HG03439 (cell line): ENCODE data around the gene TARM1.

Experiments used
- ATAC-seq: cut with Tn5 transposase; IDR thresholded peaks from one replicate; pipeline ENCODE4 v1.9.1; 2021; ENCODE audit warnings: mild to moderate bottlenecking, moderate library complexity; ENCODE audit not compliant: unreplicated experiment

Gene TARM1

DNA sequence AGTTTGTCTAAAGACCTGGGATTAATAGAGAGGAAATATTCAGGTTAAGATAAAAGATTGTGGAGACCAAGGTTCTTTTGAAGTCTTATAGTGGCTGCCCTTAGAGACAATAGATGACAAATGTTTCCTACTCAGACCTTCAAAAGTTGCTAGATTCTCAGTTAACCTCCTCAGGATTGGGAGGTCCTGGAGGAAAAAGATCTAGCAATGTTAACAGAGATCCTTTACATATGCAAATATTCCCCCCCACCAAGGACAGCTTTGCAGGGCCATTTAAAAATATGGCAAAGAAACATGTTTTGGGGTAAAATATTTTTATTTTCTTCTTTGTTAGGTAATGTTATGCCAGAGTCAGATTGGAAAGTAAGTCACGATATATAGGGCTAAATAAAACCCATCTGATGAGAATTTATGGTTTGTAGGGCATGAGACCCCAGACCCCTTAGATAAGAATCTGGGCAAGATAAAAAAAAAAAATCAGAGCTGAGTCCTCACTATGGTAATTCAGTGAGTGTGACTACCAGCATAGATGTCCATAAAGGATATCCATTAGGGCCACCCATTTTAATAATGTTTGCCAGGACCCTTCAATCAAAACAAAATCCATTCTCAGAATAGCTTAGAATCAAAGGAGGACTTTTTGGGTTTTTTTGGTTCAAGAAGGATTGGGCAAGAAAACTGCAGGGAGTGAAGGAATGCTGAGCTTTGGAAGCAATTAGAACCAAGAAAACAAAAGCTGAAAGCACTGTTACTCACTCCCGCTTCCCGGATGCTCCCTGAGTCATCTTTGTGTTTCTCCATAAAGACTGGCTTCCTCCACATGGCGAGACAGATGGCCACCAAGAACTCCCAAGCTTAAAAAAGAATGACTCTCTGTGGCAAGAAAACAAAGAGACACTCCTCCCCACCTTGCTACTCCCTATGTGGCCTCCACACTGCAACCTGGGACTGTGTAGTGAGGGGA lies 45.7 kb downstream of the TARM1 start:
- no peak for ATAC-seq

DNA sequence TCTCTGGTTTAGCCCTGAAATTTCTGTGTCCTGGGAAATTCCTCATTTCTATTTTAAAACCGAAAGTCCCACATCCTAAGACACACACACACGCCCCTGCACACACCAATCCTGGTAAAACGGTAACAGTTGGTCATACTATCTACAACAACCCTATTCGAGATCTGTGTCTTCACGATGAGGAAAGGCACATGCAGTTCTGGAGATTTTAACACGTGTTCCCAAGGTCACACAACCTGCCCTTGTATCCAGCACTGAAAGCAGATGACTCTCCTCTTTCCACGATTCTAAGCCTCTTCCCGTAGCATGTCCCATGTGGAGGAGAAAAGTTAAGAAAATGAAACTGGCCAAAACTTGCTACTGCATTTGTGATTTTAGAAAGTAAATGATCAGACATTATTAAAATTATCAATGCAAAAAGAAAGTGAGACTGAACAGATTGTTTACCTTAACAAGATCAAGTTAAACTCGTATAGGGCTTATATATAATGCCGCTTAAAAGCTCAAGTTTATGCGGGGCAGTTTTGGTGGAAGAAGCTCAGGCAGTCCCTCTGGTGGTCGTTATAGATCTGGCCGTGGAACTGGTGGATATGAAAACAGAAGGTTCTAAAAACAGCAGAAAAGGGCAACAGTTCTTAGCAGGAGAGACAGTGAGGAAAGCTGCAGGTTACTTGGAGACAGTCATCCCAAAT lies 50.1 kb downstream of the TARM1 start:
- ATAC-seq, result no peak

DNA sequence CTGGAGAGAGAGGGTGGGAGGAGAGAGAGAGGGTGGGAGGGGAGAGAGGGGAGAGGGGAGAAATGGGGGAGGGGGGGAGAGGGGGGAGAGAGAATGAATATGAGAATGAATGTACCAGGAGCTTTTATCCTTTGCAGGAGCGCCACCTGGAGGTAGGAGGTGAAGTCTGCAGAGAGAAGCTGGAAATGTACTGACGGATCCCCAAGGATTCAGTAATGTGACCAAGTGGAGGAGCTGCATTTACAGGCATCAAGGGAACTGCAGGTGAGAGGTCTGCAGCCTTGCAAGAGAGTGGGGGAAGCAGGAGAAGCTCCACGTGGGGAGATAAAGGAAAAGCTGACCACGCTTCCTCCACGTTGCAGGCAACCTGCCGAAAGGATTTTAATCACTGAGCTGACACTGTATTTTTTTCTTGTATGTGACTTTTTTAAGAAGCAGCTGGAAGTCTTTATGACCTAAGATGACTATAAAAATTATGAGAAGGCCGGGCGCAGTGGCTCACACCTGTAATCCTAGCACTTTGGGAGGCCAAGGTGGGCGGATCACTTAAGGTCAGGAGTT lies 51.2 kb downstream of the TARM1 start:
- no peak for ATAC-seq

DNA sequence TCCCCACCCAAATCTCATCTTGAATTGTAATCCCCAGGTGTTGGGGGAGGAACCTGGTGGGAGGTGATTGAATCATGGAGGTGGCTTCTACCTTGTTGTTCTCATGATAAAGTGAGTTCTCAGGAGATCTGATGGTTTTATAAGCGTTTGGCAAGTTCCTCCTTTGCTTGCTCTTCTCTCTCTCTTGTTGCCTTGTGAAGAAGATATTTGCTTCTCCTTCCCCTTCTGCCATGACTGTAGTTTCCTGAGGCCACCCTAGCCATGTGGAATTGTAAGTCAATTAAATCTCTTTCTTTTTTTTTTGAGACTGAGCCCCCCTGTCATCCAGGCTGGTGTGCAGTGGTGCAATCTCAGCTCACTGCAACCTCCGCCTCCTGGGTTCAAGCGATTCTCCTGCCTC lies 51.9 kb downstream of the TARM1 start:
- no peak for ATAC-seq

DNA sequence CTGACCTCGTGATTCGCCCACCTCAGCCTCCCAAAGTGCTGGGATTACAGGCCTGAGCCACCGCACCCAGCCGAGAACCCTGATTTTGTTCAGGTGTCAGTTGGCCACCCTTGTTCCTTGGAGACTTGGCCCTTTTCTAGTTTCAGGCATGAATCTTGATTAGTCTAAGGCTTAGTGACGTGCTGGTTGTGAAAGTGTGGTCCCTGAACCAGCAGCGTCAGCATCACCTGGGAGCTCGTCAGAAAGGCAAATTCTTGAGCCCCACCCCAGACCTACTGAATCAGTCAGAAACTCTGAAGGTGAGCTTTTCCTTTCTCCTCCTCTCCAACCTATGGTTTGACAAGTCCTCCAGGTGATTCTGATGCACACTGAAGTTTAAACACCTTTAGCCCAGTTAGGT lies 54.5 kb downstream of the TARM1 start:
- ATAC-seq, result no peak

DNA sequence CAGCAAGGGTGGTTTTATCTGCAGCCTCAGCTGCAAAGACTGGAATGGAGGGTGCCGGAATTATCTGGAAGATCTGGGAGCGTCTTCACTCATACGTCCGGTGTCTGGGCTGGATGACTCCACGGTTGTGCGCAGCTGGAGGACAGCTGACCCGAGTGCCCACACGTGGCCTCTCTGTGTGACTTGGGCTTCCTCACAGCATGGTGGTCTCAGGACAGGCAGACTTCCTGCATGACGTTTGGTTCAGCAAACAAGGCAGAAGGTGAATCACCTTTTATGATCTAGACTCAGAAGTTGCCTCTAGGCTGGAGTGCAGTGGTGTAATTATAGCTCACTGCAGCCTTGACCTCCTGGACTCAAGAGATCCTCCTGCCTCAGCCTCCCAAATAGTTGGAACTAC lies 56.5 kb downstream of the TARM1 start:
- ATAC-seq, result no peak

DNA sequence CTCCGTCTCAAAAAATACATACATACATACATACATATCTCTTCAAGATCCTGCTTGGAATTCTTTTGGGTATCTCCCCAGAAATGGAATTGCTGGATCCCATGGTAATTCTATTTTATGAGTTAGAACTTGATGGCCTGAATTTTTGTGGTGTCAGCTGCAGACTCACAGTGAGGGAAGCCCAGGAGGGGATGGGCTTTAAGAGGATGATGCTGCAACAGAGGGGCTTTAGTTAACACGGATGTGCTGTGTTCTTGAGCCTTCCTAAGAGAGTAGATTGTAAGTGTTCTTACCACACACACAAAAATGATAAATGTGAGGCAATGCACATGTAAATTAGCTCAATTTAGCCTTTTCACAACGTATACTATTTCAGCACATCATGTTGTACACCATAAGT lies 58.0 kb downstream of the TARM1 start:
- ATAC-seq, result no peak

DNA sequence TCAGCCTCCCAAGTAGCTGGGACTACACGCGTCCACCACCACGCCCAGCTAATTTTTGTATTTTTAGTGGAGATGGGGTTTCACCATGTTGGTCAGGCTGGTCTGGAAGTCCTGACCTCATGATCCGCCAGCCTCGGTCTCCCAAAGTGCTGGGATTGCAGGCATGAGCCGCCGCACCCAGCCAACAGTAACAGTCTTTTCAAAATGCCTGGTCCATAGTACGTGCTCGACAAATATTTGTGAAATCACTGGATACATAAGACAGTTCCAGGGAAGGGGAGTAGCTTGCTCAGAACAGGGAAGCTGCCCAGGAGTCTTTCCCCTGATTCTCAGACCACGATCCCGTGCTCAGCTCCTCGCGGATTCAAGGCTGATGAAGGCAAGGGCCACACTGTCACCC lies 59.2 kb downstream of the TARM1 start:
- no peak for ATAC-seq

DNA sequence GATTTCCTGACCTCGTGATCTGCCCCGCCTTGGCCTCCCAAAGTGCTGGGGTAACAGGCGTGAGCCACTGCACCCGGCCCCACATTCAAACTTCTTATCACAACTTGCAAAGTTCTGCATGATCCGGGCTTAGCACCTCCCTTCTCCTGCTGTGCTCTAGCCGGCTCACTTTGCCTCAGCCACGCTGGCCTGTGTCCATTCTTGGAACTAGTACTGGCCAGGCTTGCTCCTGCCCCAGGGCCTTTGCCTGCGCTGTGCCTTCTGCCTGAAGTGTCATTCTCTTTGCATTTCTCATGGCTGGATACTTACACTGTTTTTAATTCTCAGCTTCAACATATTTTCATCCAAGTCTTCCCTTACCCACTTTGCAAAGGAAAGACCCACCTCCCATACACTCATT lies 59.8 kb downstream of the TARM1 start:
- no peak for ATAC-seq
